ENCODE measurements around the gene CYP27B1.

DNA sequence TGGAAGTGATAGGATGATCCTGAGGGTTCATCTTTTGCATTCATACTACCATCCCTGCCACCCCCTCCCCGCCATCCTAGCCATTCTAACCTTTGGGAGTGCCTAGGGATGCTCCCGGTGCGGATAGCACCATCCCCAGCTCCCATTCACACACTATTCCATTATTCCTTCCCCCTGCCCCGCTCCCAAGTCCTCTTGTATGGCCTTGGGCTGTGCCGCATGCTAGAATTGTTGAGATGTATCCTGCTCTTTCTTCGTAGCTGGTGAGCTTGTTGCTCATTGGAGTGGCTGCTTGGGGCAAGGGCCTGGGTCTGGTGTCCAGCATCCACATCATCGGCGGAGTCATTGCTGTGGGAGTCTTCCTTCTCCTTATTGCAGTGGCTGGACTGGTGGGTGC, 21.4 kb downstream of the CYP27B1 start:
- TF ChIP-seq, protein P1, sequence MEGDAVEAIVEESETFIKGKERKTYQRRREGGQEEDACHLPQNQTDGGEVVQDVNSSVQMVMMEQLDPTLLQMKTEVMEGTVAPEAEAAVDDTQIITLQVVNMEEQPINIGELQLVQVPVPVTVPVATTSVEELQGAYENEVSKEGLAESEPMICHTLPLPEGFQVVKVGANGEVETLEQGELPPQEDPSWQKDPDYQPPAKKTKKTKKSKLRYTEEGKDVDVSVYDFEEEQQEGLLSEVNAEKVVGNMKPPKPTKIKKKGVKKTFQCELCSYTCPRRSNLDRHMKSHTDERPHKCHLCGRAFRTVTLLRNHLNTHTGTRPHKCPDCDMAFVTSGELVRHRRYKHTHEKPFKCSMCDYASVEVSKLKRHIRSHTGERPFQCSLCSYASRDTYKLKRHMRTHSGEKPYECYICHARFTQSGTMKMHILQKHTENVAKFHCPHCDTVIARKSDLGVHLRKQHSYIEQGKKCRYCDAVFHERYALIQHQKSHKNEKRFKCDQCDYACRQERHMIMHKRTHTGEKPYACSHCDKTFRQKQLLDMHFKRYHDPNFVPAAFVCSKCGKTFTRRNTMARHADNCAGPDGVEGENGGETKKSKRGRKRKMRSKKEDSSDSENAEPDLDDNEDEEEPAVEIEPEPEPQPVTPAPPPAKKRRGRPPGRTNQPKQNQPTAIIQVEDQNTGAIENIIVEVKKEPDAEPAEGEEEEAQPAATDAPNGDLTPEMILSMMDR (IDR thresholded peaks at IDR 0.05; ENCODE audit: low read depth, low read length, missing input control), result no peak
- no peak for TF ChIP-seq RAD21 (IDR thresholded peaks at IDR 0.05)
- no peak for TF ChIP-seq TAF1 (conservative IDR thresholded peaks at IDR 0.05)
- TF ChIP-seq, protein P2, sequence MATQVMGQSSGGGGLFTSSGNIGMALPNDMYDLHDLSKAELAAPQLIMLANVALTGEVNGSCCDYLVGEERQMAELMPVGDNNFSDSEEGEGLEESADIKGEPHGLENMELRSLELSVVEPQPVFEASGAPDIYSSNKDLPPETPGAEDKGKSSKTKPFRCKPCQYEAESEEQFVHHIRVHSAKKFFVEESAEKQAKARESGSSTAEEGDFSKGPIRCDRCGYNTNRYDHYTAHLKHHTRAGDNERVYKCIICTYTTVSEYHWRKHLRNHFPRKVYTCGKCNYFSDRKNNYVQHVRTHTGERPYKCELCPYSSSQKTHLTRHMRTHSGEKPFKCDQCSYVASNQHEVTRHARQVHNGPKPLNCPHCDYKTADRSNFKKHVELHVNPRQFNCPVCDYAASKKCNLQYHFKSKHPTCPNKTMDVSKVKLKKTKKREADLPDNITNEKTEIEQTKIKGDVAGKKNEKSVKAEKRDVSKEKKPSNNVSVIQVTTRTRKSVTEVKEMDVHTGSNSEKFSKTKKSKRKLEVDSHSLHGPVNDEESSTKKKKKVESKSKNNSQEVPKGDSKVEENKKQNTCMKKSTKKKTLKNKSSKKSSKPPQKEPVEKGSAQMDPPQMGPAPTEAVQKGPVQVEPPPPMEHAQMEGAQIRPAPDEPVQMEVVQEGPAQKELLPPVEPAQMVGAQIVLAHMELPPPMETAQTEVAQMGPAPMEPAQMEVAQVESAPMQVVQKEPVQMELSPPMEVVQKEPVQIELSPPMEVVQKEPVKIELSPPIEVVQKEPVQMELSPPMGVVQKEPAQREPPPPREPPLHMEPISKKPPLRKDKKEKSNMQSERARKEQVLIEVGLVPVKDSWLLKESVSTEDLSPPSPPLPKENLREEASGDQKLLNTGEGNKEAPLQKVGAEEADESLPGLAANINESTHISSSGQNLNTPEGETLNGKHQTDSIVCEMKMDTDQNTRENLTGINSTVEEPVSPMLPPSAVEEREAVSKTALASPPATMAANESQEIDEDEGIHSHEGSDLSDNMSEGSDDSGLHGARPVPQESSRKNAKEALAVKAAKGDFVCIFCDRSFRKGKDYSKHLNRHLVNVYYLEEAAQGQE (IDR thresholded peaks at IDR 0.05), result no peak
- TF ChIP-seq EGR1 (IDR thresholded peaks at IDR 0.05; ENCODE audit: low read depth in 2 of 2), result no peak
- TF ChIP-seq FOXA1 (IDR thresholded peaks at IDR 0.05), result no peak
- TF ChIP-seq, protein P3, sequence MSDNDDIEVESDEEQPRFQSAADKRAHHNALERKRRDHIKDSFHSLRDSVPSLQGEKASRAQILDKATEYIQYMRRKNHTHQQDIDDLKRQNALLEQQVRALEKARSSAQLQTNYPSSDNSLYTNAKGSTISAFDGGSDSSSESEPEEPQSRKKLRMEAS (IDR thresholded peaks at IDR 0.05), result no peak
- TF ChIP-seq, protein P4, sequence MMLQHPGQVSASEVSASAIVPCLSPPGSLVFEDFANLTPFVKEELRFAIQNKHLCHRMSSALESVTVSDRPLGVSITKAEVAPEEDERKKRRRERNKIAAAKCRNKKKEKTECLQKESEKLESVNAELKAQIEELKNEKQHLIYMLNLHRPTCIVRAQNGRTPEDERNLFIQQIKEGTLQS (IDR thresholded peaks at IDR 0.05), result no peak
- TF ChIP-seq YY1 (IDR thresholded peaks at IDR 0.05), result no peak

Measured in liver (tissue), 3 donors.